Aorta (tissue), 5 donors: Measurements from ENCODE around the gene DIAPH1. TPM values are rescaled to one million over a fixed set of nuclear protein-coding genes. Genes with fewer than 3 reads are reported as not detected.
A peak's percentile ranks its signal among the peaks of the same experiment; 100 is the strongest.

ENCODE experiments used
- ATAC-seq: fragments of 200-7000 bp; cut with Tn5 transposase; one replicate; pipeline ENCODE4 v1.9.1; 2022; ENCODE audit warnings: moderate library complexity; ENCODE audit not compliant: low FRiP score
- DNase-seq, 2 donors: peaks; one replicate each; pipeline ENCODE4 v3.0.0-alpha.2; 2020
- H3K27ac ChIP-seq, 2 donors: one replicate each; pipeline ENCODE4 v1.5.1; 2013; ENCODE audit warnings: low read length in 2 of 2, mild to moderate bottlenecking in 2 of 2, moderate library complexity in 2 of 2, control low read depth in 1 of 2, inconsistent platforms in 1 of 2, low read depth in 1 of 2
- H3K27me3 ChIP-seq, 2 donors: one replicate each; pipeline ENCODE4 v1.6.1; 2013; ENCODE audit warnings: control low read depth in 1 of 2, low read length in 1 of 2, mild to moderate bottlenecking in 1 of 2, moderate library complexity in 1 of 2; ENCODE audit not compliant: insufficient read depth in 2 of 2, control insufficient read depth in 1 of 2
- H3K36me3 ChIP-seq, 2 donors: one replicate each; pipeline ENCODE4 v1.6.1; 2013; ENCODE audit warnings: control low read depth in 1 of 2, low read length in 1 of 2, mild to moderate bottlenecking in 1 of 2; ENCODE audit not compliant: insufficient read depth in 2 of 2, control insufficient read depth in 1 of 2
- H3K4me1 ChIP-seq, 2 donors: one replicate each; pipeline ENCODE4 v1.6.1; 2013; ENCODE audit warnings: low read length in 2 of 2, control low read depth in 1 of 2, mild to moderate bottlenecking in 1 of 2, moderate library complexity in 1 of 2; ENCODE audit not compliant: insufficient read depth in 2 of 2, control insufficient read depth in 1 of 2
- H3K4me3 ChIP-seq, 2 donors: one replicate each; pipeline ENCODE4 v1.5.1; 2013; ENCODE audit warnings: low read length in 2 of 2, control low read depth in 1 of 2, mild to moderate bottlenecking in 1 of 2
- H3K9me3 ChIP-seq: one replicate; pipeline ENCODE4 v1.6.1; 2013; ENCODE audit warnings: mild to moderate bottlenecking, low read length; ENCODE audit not compliant: control insufficient read depth
- WGBS, 2 donors: extraction: QIAGEN DNeasy Blood & Tissue Kit; methylation state at CpG; one replicate each; pipeline ENCODE4 v1.1.7; 2013; 5-methylcytosine and 5-hydroxymethylcytosine counted together
- intact Hi-C, 2 donors: fragments of 100-400 bp; cut with DNase I; formaldehyde crosslinking; loops; one replicate each; pipeline versions ENCODE4 v1.14.2 to v1.15.0; 2022
- polyA plus RNA-seq, 2 donors: library from polyadenylated mRNA; stranded (reverse); fragments of 200-250 nt; gene quantifications; one replicate each; pipeline ENCODE4 v1.2.3, GENCODE V29; 2013
- total RNA-seq, 2 donors: library from RNA; stranded (reverse); fragmentation: NEBNext Ultra II Directional; extraction: Animal tissue kit (Norgen Biotek cat#: 25700); gene quantifications; one replicate each; pipeline ENCODE4 v1.2.1, GENCODE V29; 2021
- donor health status: healthy with polysubstance abuse.
- donor health status: Bipolar disorder and iron deficiency.
- donor health status: DM: no; HTN: no; CAD: no.
- donor health status: DM: no; HTN: no; CAD: no.
- donor health status: DM: yes; HTN: yes; CAD: no.

DIAPH1 gene
- total and polyA plus RNA-seq, 4 donors = 30.8 to 125 (median 68.8) TPM

GRCh38 chr5:141564216-141564692 lies 54.5 kb downstream of the DIAPH1 start:
- Histone ChIP-seq H3K4me3 (no peak overlapping the region), H3K9me3 (no peaks in the 10 kb centered on the region), H3K36me3 (peaks cover 0 to 4% of the 10 kb centered on the region in 2 donors), H3K27me3 (no peaks in the 10 kb centered on the region), H3K27ac (peak overlapping the region in 1 of 2 donors; percentile 48), H3K4me1 (peaks cover 1 to 2% of the 10 kb centered on the region in 2 donors)
- ATAC-seq (peak; percentile 89), DNase-seq (peak in 1 of 2 donors; percentile 55)
- 10 to 11% methylated on average over 5 of the region's 5 CpGs for WGBS, 2 donors
- intact Hi-C loops = loop anchor here (5.0 to 10.0 kb wide), 7 partner anchors 42 to 392 kb away; partner anchors contain the start of genes PCDHB7 (in 2 of the 2), PCDHB8 (in 1 of the 2), PCDHGA10 (in 1 of the 2) and PCDHGA2 (in 1 of the 2)

- peak; percentile 93 for ATAC-seq
- H3K4me3 ChIP-seq = no peak overlapping the region
- H3K9me3 ChIP-seq = no peaks in the 10 kb centered on the region
- intact Hi-C loops = loop anchor here (2.0 to 10.0 kb wide), 10 partner anchors 39 to 389 kb away; partner anchors contain the start of genes PCDHB7 (in 2 of the 2), TAF7 (in 2 of the 2), PCDHB8 (in 1 of the 2) and PCDHGA10 (in 1 of the 2)
- H3K4me1 ChIP-seq = peaks cover 2% of the 10 kb centered on the region in 2 donors
- H3K27me3 ChIP-seq = no peaks in the 10 kb centered on the region
- DNase-seq = peak; percentile 85 to 87
- 13 to 15% methylated on average over 9 of the region's 9 CpGs for WGBS, 2 donors
- H3K36me3 ChIP-seq = peaks cover 0 to 4% of the 10 kb centered on the region in 2 donors
- peak overlapping the region in 1 of 2 donors; percentile 77 for H3K27ac ChIP-seq
Measured at GRCh38 chr5:141560725-141561483, 57.9 kb downstream of the DIAPH1 start.

GRCh38 chr5:141560151-141560550 lies 58.6 kb downstream of the DIAPH1 start:
- no peak overlapping the region for H3K4me3 ChIP-seq

GRCh38 chr5:141559461-141559860 lies 59.3 kb downstream of the DIAPH1 start:
- peaks cover 2 to 7% of the 10 kb centered on the region in 2 donors for H3K36me3 ChIP-seq
- ATAC-seq (no peak), DNase-seq (no peak)
- peak overlapping the region; percentile 49 to 71 for H3K27ac ChIP-seq
- peaks cover 2% of the 10 kb centered on the region in 2 donors for H3K4me1 ChIP-seq
- H3K27me3 ChIP-seq = no peaks in the 10 kb centered on the region
- intact Hi-C loops = loop anchor here in 1 of 2 donors (2.0 to 5.0 kb wide), 3 partner anchors 35 to 152 kb away; partner anchors contain the start of gene PCDHGB6
- no peak overlapping the region for H3K4me3 ChIP-seq
- H3K9me3 ChIP-seq = no peaks in the 10 kb centered on the region

More at GRCh38 chr5:141560151-141560550, 58.6 kb downstream of the DIAPH1 start:
- DNase-seq (no peak), ATAC-seq (no peak)
- peaks cover 2 to 7% of the 10 kb centered on the region in 2 donors for H3K36me3 ChIP-seq
- H3K27me3 ChIP-seq = no peaks in the 10 kb centered on the region
- no peaks in the 10 kb centered on the region for H3K9me3 ChIP-seq
- intact Hi-C loops = loop anchor here (2.0 to 10.0 kb wide), 10 partner anchors 38 to 388 kb away; partner anchors contain the start of genes PCDHB7 (in 2 of the 2), TAF7 (in 2 of the 2), PCDHB8 (in 1 of the 2) and PCDHGA10 (in 1 of the 2)
- H3K27ac ChIP-seq = peak overlapping the region; percentile 67 to 77
- peaks cover 2% of the 10 kb centered on the region in 2 donors for H3K4me1 ChIP-seq

GRCh38 chr5:141558150-141558549 lies 60.6 kb downstream of the DIAPH1 start:
- 37 to 43% methylated on average over 6 of the region's 6 CpGs for WGBS, 2 donors
- H3K27ac ChIP-seq = peak overlapping the region; percentile 1 to 63
- no peaks in the 10 kb centered on the region for H3K27me3 ChIP-seq
- ATAC-seq = no peak
- DNase-seq = no peak
- intact Hi-C loops = loop anchor here in 1 of 2 donors (2.0 to 5.0 kb wide), 3 partner anchors 33 to 151 kb away; partner anchors contain the start of gene PCDHGB6
- H3K4me3 ChIP-seq = no peak overlapping the region
- peaks cover 2% of the 10 kb centered on the region in 2 donors for H3K4me1 ChIP-seq
- H3K36me3 ChIP-seq = peaks cover 2 to 7% of the 10 kb centered on the region in 2 donors
- no peaks in the 10 kb centered on the region for H3K9me3 ChIP-seq

- peaks cover 2% of the 10 kb centered on the region in 2 donors for H3K4me1 ChIP-seq
- intact Hi-C loops = loop anchor here in 1 of 2 donors (2.0 to 5.0 kb wide), 3 partner anchors 33 to 150 kb away; partner anchors contain the start of gene PCDHGB6
- peak; percentile 89 for ATAC-seq
- H3K4me3 ChIP-seq = no peak overlapping the region
- peak overlapping the region in 1 of 2 donors; percentile 58 for H3K27ac ChIP-seq
- DNase-seq = peak; percentile 87 to 93
- 16 to 25% methylated on average over 11 of the region's 11 CpGs for WGBS, 2 donors
- H3K36me3 ChIP-seq = peaks cover 2 to 7% of the 10 kb centered on the region in 2 donors
- no peaks in the 10 kb centered on the region for H3K27me3 ChIP-seq
- no peaks in the 10 kb centered on the region for H3K9me3 ChIP-seq
Measured at GRCh38 chr5:141557681-141558136, 61.1 kb downstream of the DIAPH1 start.

- H3K27me3 ChIP-seq = no peaks in the 10 kb centered on the region
- peaks cover 3% of the 10 kb centered on the region for H3K9me3 ChIP-seq
- no peak overlapping the region for H3K27ac ChIP-seq
- ATAC-seq (no peak), DNase-seq (no peak)
- H3K36me3 ChIP-seq = peaks cover 0 to 7% of the 10 kb centered on the region in 2 donors
- WGBS, 2 donors = 98 to 99% methylated on average over 5 of the region's 5 CpGs
- intact Hi-C loops = no loop called here
- no peaks in the 10 kb centered on the region for H3K4me1 ChIP-seq
- H3K4me3 ChIP-seq = no peak overlapping the region
Measured at GRCh38 chr5:141547921-141548320, 70.9 kb downstream of the DIAPH1 start.

- intact Hi-C loops = no loop called here
- H3K27ac ChIP-seq = no peak overlapping the region
- H3K27me3 ChIP-seq = no peaks in the 10 kb centered on the region
- no peak for DNase-seq
- peaks cover 3% of the 10 kb centered on the region for H3K9me3 ChIP-seq
- peaks cover 0 to 7% of the 10 kb centered on the region in 2 donors for H3K36me3 ChIP-seq
- no peak for ATAC-seq
- no peaks in the 10 kb centered on the region for H3K4me1 ChIP-seq
- 99 to 100% methylated on average over 1 of the region's 1 CpG for WGBS, 2 donors
- no peak overlapping the region for H3K4me3 ChIP-seq
Measured at GRCh38 chr5:141547488-141547887, 71.3 kb downstream of the DIAPH1 start.
